ENCODE results near the gene PCDHB3. TPM values are rescaled to one million over a fixed set of nuclear protein-coding genes. Genes with fewer than 3 reads are reported as not detected.

PCDHB3 gene
- total RNA-seq = 2.0 TPM

DNA sequence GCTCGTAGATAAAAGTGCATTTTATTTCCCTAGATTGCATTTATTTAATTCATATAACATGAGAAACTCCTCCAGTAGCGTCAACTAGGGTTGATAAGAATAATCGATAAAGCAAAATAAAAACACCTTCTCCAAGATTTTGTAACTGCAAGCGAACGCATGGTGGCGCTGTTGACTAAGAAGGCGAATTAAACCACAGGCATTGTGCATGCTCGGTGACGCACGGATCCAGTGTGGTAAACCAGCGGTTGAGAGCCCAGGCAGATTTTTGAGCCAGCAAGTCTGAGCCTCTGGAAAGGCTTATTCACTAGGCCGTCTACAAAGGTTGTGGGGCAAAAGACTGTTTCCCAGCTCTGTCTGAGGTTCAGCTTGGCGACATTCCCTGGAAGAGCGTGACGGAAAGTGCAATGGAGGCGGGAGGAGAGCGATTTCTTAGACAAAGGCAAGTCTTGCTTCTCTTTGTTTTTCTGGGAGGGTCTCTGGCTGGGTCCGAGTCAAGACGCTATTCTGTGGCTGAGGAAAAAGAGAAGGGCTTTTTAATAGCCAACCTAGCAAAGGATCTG lies at the start of gene PCDHB3:
TSS of gene PCDHB3 (plus strand) at position 231 of the 563 bp plus-strand sequence. CDS start at position 408, 177 bp downstream.
- Histone ChIP-seq H3K27ac (no peak within 1 kb of the TSS), H3K4me3 (peak within 1 kb of the TSS; percentile 14 to 28), H3K4me1 (no peaks in the 10 kb centered on the region), H3K9me3 (peaks cover 8% of the 10 kb centered on the region), H3K36me3 (no peaks in the 10 kb centered on the region), H3K27me3 (no peaks in the 10 kb centered on the region)
- TF ChIP-seq POLR2AphosphoS5 (IDR thresholded peaks at IDR 0.05; ENCODE audit: insufficient read depth in 1 of 2, low read depth in 1 of 2) = no peak
- TF ChIP-seq, protein P1, sequence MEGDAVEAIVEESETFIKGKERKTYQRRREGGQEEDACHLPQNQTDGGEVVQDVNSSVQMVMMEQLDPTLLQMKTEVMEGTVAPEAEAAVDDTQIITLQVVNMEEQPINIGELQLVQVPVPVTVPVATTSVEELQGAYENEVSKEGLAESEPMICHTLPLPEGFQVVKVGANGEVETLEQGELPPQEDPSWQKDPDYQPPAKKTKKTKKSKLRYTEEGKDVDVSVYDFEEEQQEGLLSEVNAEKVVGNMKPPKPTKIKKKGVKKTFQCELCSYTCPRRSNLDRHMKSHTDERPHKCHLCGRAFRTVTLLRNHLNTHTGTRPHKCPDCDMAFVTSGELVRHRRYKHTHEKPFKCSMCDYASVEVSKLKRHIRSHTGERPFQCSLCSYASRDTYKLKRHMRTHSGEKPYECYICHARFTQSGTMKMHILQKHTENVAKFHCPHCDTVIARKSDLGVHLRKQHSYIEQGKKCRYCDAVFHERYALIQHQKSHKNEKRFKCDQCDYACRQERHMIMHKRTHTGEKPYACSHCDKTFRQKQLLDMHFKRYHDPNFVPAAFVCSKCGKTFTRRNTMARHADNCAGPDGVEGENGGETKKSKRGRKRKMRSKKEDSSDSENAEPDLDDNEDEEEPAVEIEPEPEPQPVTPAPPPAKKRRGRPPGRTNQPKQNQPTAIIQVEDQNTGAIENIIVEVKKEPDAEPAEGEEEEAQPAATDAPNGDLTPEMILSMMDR (IDR thresholded peaks at IDR 0.05) = no peak
- no peak for TF ChIP-seq POLR2A (IDR thresholded peaks at IDR 0.05)
- no peak for DNase-seq (ENCODE audit: extremely low spot score in 2 of 2)
- intact Hi-C loops (cut with DNase I) = no loop called here

DNA sequence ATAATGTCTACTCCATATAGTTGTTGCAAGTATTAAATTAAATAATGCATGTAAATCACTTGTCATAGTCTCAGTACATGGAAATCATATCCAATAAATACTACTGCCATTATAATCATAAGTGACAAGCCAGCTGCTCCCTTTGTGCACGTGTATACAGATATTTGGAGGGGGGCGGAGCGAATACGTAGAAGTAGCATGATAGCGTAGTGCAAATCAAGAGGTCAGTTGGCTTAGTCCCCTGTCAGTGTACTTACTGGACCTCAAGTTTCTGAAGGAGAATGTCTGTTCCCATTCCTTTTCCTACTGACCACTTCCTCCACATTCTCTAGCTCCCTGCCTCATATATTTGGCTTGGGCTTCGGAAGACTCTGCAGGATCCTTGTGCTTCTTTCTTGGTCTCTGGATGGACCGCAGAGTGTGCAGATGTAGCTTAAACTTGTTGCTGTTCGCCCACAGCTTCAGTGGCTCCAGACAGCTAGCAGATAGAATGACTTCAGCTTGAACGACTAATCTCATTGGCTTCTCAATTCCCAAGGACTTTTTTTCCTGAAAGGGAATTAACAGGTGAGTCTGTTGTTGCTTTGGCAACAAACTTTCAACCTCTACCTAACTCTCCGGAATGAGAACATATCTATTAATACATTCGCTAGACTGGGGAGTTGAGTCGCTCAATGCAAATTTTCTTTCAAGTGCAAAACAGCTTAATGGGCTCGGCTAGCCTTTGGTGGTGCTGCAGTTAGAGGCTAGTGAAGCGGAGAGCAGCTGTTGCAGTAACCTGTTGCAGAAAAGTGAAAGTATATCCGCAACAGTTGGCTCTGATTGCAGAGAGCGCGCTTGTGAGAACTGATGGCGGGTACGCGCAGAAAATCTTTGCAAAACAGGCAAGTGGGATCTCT lies 49.4 kb upstream of the PCDHB3 start, which contains the start of gene PCDHB1:
TSS of gene PCDHB1 (plus strand) at position 753 of the 899 bp plus-strand sequence. CDS start at position 850, 97 bp downstream.
- Histone ChIP-seq H3K4me1 (peaks cover 4% of the 10 kb centered on the region), H3K27ac (no peak within 1 kb of the TSS), H3K4me3 (peak within 1 kb of the TSS; percentile 37 to 50), H3K36me3 (no peaks in the 10 kb centered on the region), H3K9me3 (no peaks in the 10 kb centered on the region), H3K27me3 (no peaks in the 10 kb centered on the region)
- TF ChIP-seq POLR2A (IDR thresholded peaks at IDR 0.05) = no peak
- TF ChIP-seq POLR2AphosphoS5 (IDR thresholded peaks at IDR 0.05; ENCODE audit: insufficient read depth in 1 of 2, low read depth in 1 of 2) = no peak
- TF ChIP-seq, protein P1 (IDR thresholded peaks at IDR 0.05) = no peak
- no peak for DNase-seq (ENCODE audit: extremely low spot score in 2 of 2)
- intact Hi-C loops (cut with DNase I) = no loop called here

DNA sequence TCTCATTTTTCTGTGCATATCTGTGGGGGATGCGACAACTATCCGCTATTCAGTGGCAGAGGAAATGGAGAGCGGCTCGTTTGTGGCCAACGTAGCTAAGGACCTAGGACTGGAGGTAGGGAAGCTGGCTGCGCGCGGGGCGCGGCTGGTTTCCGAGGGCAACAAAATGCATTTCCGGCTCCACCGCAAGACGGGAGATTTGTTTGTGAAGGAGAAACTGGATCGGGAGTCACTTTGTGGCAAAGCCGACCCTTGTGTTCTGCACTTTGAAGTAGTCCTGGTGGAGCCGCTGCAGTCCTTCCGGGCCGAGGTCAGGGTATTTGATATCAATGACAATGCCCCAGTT lies 48.8 kb upstream of the PCDHB3 start:
- Histone ChIP-seq H3K27ac (no peak overlapping the region), H3K36me3 (no peaks in the 10 kb centered on the region), H3K4me1 (peaks cover 4% of the 10 kb centered on the region), H3K9me3 (no peaks in the 10 kb centered on the region), H3K4me3 (peak overlapping the region; percentile 37 to 50), H3K27me3 (no peaks in the 10 kb centered on the region)
- intact Hi-C loops (cut with DNase I) = no loop called here
- DNase-seq (ENCODE audit: extremely low spot score in 2 of 2) = no peak
- TF ChIP-seq, protein P1 (IDR thresholded peaks at IDR 0.05) = no peak
- TF ChIP-seq POLR2A (IDR thresholded peaks at IDR 0.05) (no peak), POLR2AphosphoS5 (IDR thresholded peaks at IDR 0.05; ENCODE audit: insufficient read depth in 1 of 2, low read depth in 1 of 2) (no peak)

DNA sequence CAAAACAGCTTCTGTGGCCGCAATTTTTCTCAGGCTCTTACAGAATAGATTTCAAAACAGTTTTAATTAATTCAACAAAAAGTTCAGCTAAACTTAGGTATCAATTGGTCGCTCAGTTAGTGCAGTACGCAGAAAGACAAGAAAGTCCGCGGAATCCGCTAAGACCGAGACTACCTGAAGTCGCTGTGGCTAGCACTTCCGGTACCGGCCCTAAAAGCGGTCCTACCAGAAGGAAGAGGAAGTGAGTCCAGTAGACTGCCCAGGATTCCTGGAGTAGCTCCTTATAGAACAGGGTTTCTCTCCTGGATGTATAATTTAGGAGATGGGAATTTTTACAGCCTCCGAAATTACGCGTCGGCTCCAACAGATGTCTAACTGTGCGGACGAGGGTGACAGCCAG lies 22.4 kb upstream of the PCDHB3 start:
- H3K4me3 ChIP-seq = peak overlapping the region in 1 of 2 donors; percentile 9
- intact Hi-C loops (cut with DNase I) = no loop called here
- no peak for DNase-seq (ENCODE audit: extremely low spot score in 2 of 2)
- H3K4me1 ChIP-seq = no peaks in the 10 kb centered on the region
- H3K27ac ChIP-seq = no peak overlapping the region
- no peaks in the 10 kb centered on the region for H3K9me3 ChIP-seq
- TF ChIP-seq POLR2A (IDR thresholded peaks at IDR 0.05) (no peak), POLR2AphosphoS5 (IDR thresholded peaks at IDR 0.05; ENCODE audit: insufficient read depth in 1 of 2, low read depth in 1 of 2) (no peak)
- TF ChIP-seq, protein P1 (IDR thresholded peaks at IDR 0.05) = no peak
- H3K27me3 ChIP-seq = no peaks in the 10 kb centered on the region
- no peaks in the 10 kb centered on the region for H3K36me3 ChIP-seq

DNA sequence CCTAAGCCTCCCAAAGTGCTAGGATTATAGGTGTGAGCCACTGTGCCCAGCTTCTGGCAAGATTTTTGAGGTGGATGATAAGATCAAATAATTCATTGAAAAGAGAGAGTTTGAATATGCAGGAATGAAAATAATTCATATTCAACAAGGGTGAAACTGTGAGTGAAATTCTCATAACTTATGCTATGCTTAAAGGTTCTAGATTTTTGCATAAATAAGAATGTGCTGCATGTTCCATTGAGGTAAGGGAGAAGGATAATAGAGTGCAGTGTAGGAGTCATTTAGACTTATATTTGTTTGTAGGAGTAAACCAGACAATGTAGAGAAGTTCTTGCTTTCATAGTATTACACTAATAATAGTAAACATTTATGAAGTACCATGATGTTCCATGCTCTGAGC lies 18.0 kb upstream of the PCDHB3 start:
- H3K27ac ChIP-seq = no peak overlapping the region
- TF ChIP-seq POLR2AphosphoS5 (IDR thresholded peaks at IDR 0.05; ENCODE audit: insufficient read depth in 1 of 2, low read depth in 1 of 2) (no peak), POLR2A (IDR thresholded peaks at IDR 0.05) (no peak)
- TF ChIP-seq, protein P1 (IDR thresholded peaks at IDR 0.05) = no peak
- H3K4me3 ChIP-seq = no peak overlapping the region
- H3K9me3 ChIP-seq = no peaks in the 10 kb centered on the region
- H3K36me3 ChIP-seq = no peaks in the 10 kb centered on the region
- intact Hi-C loops (cut with DNase I) = no loop called here
- DNase-seq (ENCODE audit: extremely low spot score in 2 of 2) = no peak
- H3K4me1 ChIP-seq = no peaks in the 10 kb centered on the region
- H3K27me3 ChIP-seq = no peaks in the 10 kb centered on the region
